Measurements from ENCODE around the gene CLPTM1L. TPM values are rescaled to one million over a fixed set of nuclear protein-coding genes. Genes with fewer than 3 reads are reported as not detected.

The CLPTM1L gene
- polyA plus RNA-seq, 2 of the 4 experiments (the other 2 are of a cell fraction) = 171 to 173 TPM

- TF ChIP-seq RNF2 (IDR thresholded peaks at IDR 0.05; ENCODE audit: borderline replicate concordance, low read depth) = no peak
- TF ChIP-seq E2F6 (IDR thresholded peaks at IDR 0.05; ENCODE audit: borderline replicate concordance, low read depth) = no peak
- no peak for TF ChIP-seq MYC (IDR thresholded peaks at IDR 0.05; ENCODE audit: borderline replicate concordance, low read length)
- no peak for TF ChIP-seq HOXA7 (CRISPR knock-in tag; IDR thresholded peaks at IDR 0.05)
- TF ChIP-seq CHD4 (IDR thresholded peaks at IDR 0.05; ENCODE audit: borderline replicate concordance) = no peak
- no peak for TF ChIP-seq PBX3 (IDR thresholded peaks at IDR 0.05)
These were observed 76.2 kb downstream of the CLPTM1L start (continued) for GRCh38 chr5:1268666-1269065.

GRCh38 chr5:1268056-1268455 lies 76.8 kb downstream of the CLPTM1L start:
- TF ChIP-seq ELK1 (IDR thresholded peaks at IDR 0.05; ENCODE audit: low read depth, low read length) (no peak), HES2 (IDR thresholded peaks at IDR 0.05) (no peak), MAFK (IDR thresholded peaks at IDR 0.05; ENCODE audit: partially characterized antibody) (no peak), JUNB (IDR thresholded peaks at IDR 0.05) (no peak), FOSL2 (IDR thresholded peaks at IDR 0.05) (no peak), FOSL2 (CRISPR knock-in tag; IDR thresholded peaks at IDR 0.05) (no peak), ZSCAN20 (CRISPR knock-in tag; IDR thresholded peaks at IDR 0.05) (no peak), HDAC2 (IDR thresholded peaks at IDR 0.05) (no peak), ATOH8 (CRISPR knock-in tag; IDR thresholded peaks at IDR 0.05; ENCODE audit: low read depth) (no peak), TFCP2L1 (CRISPR knock-in tag; IDR thresholded peaks at IDR 0.05) (no peak), CTCF (IDR thresholded peaks at IDR 0.05) (no peak)
- H3K9me3 ChIP-seq = no peaks in the 10 kb centered on the region
- H3K4me1 ChIP-seq = no peaks in the 10 kb centered on the region
- H3K27ac ChIP-seq = no peak overlapping the region
- no peak for ATAC-seq
- CTCF ChIA-PET = interaction anchor here (0.6 kb wide), 1 partner anchor 72 kb away, joined by 3 read pairs; no protein-coding TSS in a partner anchor
- FAIRE-seq = no peak
- POLR2A ChIA-PET = interaction anchor here (0.6 kb wide), 1 partner anchor 78 kb away, joined by 3 read pairs; no protein-coding TSS in a partner anchor
- no peak for DNase-seq (ENCODE audit: low read depth in 1 of 2, low spot score in 1 of 2)
- 92% methylated on average over 9 of the region's 13 CpGs for WGBS (ENCODE audit: missing lambda C conversion rate)
- no peak overlapping the region for H3K4me2 ChIP-seq
- H3K4me3 ChIP-seq = no peak overlapping the region

Small RNA genes within 50 kb of the gene (small RNA-seq; reads per million reads assigned to genes)
- gene MIR4457 = 0 to 2.9 (median 0.58) reads per million in 6 experiments

Other genes with a start within 250 kb of the CLPTM1L start
- 11.2 and 12.3 TPM in 2 replicates for gene SLC12A7, start 233.0 kb downstream of the CLPTM1L start, polyA plus RNA-seq (2011; rRNA removed)
- 18.1 to 22.5 TPM (median 19.5 TPM) in 3 replicates for gene SLC12A7, start 233.0 kb downstream of the CLPTM1L start, polyA plus RNA-seq (2017; fragmentation: RNase III; extraction: RNeasy Plus Mini Kit Qiagen cat#74134 plus additional on column Dnase treatment)
- not detected in 2 replicates for gene SLC6A19, start 143.5 kb downstream of the CLPTM1L start, polyA plus RNA-seq (2011; rRNA removed)
- gene SLC6A19, start 143.5 kb downstream of the CLPTM1L start, polyA plus RNA-seq (2017; fragmentation: RNase III; extraction: RNeasy Plus Mini Kit Qiagen cat#74134 plus additional on column Dnase treatment) = 0.01 to 0.03 TPM in 2 of 3 replicates, not detected in the other
- gene SLC6A18, start 119.7 kb downstream of the CLPTM1L start, polyA plus RNA-seq (2011; rRNA removed) = not detected in 2 replicates
- not detected in 3 replicates for gene SLC6A18, start 119.7 kb downstream of the CLPTM1L start, polyA plus RNA-seq (2017; fragmentation: RNase III; extraction: RNeasy Plus Mini Kit Qiagen cat#74134 plus additional on column Dnase treatment)
- gene TERT, start 50.0 kb downstream of the CLPTM1L start, polyA plus RNA-seq (2011; rRNA removed) = 1.1 and 1.2 TPM in 2 replicates
- gene TERT, start 50.0 kb downstream of the CLPTM1L start, polyA plus RNA-seq (2017; fragmentation: RNase III; extraction: RNeasy Plus Mini Kit Qiagen cat#74134 plus additional on column Dnase treatment) = 3.9 to 5.2 TPM (median 4.0 TPM) in 3 replicates
- gene SLC6A3, start 100.3 kb upstream of the CLPTM1L start, polyA plus RNA-seq (2011; rRNA removed) = 0.05 TPM in 1 of 2 replicates, not detected in the other
- gene SLC6A3, start 100.3 kb upstream of the CLPTM1L start, polyA plus RNA-seq (2017; fragmentation: RNase III; extraction: RNeasy Plus Mini Kit Qiagen cat#74134 plus additional on column Dnase treatment) = 0.03 to 0.06 TPM (median 0.05 TPM) in 3 replicates
- gene LPCAT1, start 178.9 kb upstream of the CLPTM1L start, polyA plus RNA-seq (2011; rRNA removed) = 22.9 and 24.7 TPM in 2 replicates
- 59.9 to 74.9 TPM (median 73.4 TPM) in 3 replicates for gene LPCAT1, start 178.9 kb upstream of the CLPTM1L start, polyA plus RNA-seq (2017; fragmentation: RNase III; extraction: RNeasy Plus Mini Kit Qiagen cat#74134 plus additional on column Dnase treatment)